Limb (tissue), 2 donors: ENCODE data around the gene RRBP1.
A peak's percentile ranks its signal among the peaks of the same experiment; 100 is the strongest.

ENCODE experiments used
- DNase-seq, 2 donors: peaks; one replicate each; pipeline ENCODE4 v3.0.0-alpha.2; 2016; ENCODE audit errors: extremely low spot score in 2 of 2

RRBP1 gene

GRCh38 chr20:17683218-17684076, 1.4 kb upstream of the RRBP1 start:
- DNase-seq, result no peak

- no peak for DNase-seq
Measured at GRCh38 chr20:17682889-17683198, 802 bp upstream of the RRBP1 start.

- no peak for DNase-seq
Measured at GRCh38 chr20:17681726-17682102, 328 bp downstream of the RRBP1 start.

- DNase-seq, result peak; percentile 65 to 90
Measured at GRCh38 chr20:17680836-17681725, 961 bp downstream of the RRBP1 start.

GRCh38 chr20:17679941-17680835, 1.9 kb downstream of the RRBP1 start:
- DNase-seq, result no peak

GRCh38 chr20:17678886-17679285, 3.2 kb downstream of the RRBP1 start:
- no peak for DNase-seq

- DNase-seq, result no peak
Measured at GRCh38 chr20:17678295-17678694, 3.7 kb downstream of the RRBP1 start.

- DNase-seq, result no peak
Measured at GRCh38 chr20:17676942-17677341, 5.1 kb downstream of the RRBP1 start.

GRCh38 chr20:17676378-17676759, 5.7 kb downstream of the RRBP1 start:
- DNase-seq, result no peak

- no peak for DNase-seq
Measured at GRCh38 chr20:17675519-17676377, 6.3 kb downstream of the RRBP1 start.

- no peak for DNase-seq
Measured at GRCh38 chr20:17674722-17675518, 7.1 kb downstream of the RRBP1 start.

- DNase-seq, result no peak
Measured at GRCh38 chr20:17673084-17673483, 9.0 kb downstream of the RRBP1 start.

GRCh38 chr20:17671565-17671964, 10.5 kb downstream of the RRBP1 start:
- DNase-seq, result no peak

GRCh38 chr20:17671011-17671410, 11.0 kb downstream of the RRBP1 start:
- DNase-seq, result no peak

- no peak for DNase-seq
Measured at GRCh38 chr20:17669306-17669931, 12.6 kb downstream of the RRBP1 start.

- DNase-seq, result no peak
Measured at GRCh38 chr20:17668432-17668831, 13.6 kb downstream of the RRBP1 start.

- no peak for DNase-seq
Measured at GRCh38 chr20:17667445-17667844, 14.6 kb downstream of the RRBP1 start.

GRCh38 chr20:17666481-17666880, 15.6 kb downstream of the RRBP1 start:
- DNase-seq, result no peak

GRCh38 chr20:17665756-17666155, 16.3 kb downstream of the RRBP1 start:
- DNase-seq, result no peak
